ENCODE data around the gene FAM114A1. TPM values are rescaled to one million over a fixed set of nuclear protein-coding genes. Genes with fewer than 3 reads are reported as not detected.

FAM114A1 gene
- total and polyA plus RNA-seq, 12 donors, result 8.0 to 35.5 (median 16.5) TPM

DNA sequence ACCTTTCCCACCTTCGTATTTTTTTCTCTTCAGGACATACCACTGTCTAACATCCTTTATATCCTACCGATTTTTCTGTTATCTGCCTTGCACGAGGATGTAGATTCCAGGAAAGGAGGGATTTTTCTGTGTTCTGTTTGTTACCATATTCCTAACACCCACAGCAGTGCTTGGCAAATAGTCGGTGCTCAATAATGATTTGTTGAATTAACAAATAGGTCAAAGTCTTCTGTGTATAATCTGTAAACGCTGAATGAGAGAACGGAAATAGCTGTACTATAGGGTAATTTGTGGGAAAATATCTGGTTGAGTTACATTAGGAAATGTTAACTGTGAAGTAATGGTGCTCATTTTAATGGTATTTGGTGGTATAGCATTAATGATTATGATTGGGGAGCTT is 83.1 kb downstream of the FAM114A1 start:
- no peak for TF ChIP-seq CTCF (IDR thresholded peaks at IDR 0.05)
- H3K4me1 ChIP-seq, result peaks cover 0 to 19% (median 0%) of the 10 kb centered on the region in 9 donors
- H3K27ac ChIP-seq, result no peak overlapping the region
- H3K9me3 ChIP-seq, result no peaks in the 10 kb centered on the region
- H3K36me3 ChIP-seq, result peaks cover 0 to 5% (median 0%) of the 10 kb centered on the region in 9 donors
- peaks cover 0 to 7% (median 0%) of the 10 kb centered on the region in 7 donors for H3K27me3 ChIP-seq
- no peak overlapping the region for H3K4me3 ChIP-seq
- ATAC-seq (no peak), DNase-seq (no peak)
- intact Hi-C loops (cut with DNase I), result no loop called here
- 67 to 71% methylated on average over 6 of the region's 6 CpGs for WGBS, 2 donors

DNA sequence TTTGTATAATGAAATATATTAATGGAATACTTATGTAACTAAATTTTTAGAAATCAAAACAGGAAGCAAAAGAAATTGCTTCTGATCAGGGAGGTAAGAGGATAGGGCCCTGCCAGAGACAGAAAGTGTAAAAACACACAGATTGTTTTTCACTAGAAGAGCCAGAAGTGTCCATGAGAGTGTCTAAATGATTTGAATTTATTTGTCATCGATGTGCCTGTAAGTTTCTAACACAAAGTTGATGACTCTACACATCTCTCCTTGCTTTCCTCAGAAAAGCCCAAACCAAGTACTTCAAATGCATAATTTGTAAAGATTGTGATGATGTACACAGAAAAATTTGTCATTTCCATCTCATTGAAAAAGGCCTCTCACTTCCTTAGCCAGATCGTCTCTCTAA is 84.0 kb downstream of the FAM114A1 start:
- Histone ChIP-seq H3K27ac (no peak overlapping the region), H3K9me3 (no peaks in the 10 kb centered on the region), H3K4me3 (no peak overlapping the region), H3K4me1 (peaks cover 0 to 19% (median 0%) of the 10 kb centered on the region in 9 donors), H3K27me3 (peaks cover 0 to 7% (median 0%) of the 10 kb centered on the region in 7 donors), H3K36me3 (no peaks in the 10 kb centered on the region)
- no peak for ATAC-seq
- no peak for TF ChIP-seq CTCF (IDR thresholded peaks at IDR 0.05)
- DNase-seq, result no peak
- intact Hi-C loops (cut with DNase I), result no loop called here
- WGBS, 2 donors, result 73 to 82% methylated on average over 2 of the region's 2 CpGs

- peaks cover 0 to 7% (median 0%) of the 10 kb centered on the region in 7 donors for H3K27me3 ChIP-seq
- no peak overlapping the region for H3K27ac ChIP-seq
- WGBS, 2 donors, result 0 to 91% methylated on average over 1 of the region's 1 CpG
- no peaks in the 10 kb centered on the region for H3K36me3 ChIP-seq
- no peak overlapping the region for H3K4me3 ChIP-seq
- ATAC-seq, result no peak
- no peak for TF ChIP-seq CTCF (IDR thresholded peaks at IDR 0.05)
- no peaks in the 10 kb centered on the region for H3K9me3 ChIP-seq
- DNase-seq, result no peak
- intact Hi-C loops (cut with DNase I), result no loop called here
- peaks cover 0 to 19% (median 0%) of the 10 kb centered on the region in 9 donors for H3K4me1 ChIP-seq
These were observed 84.4 kb downstream of the FAM114A1 start for GRCh38 chr4:38952017-38952416.

GRCh38 chr4:38954727-38955126 is 87.1 kb downstream of the FAM114A1 start:
- H3K9me3 ChIP-seq, result no peaks in the 10 kb centered on the region
- TF ChIP-seq CTCF (IDR thresholded peaks at IDR 0.05), result no peak
- H3K27ac ChIP-seq, result no peak overlapping the region
- H3K4me1 ChIP-seq, result peaks cover 0 to 4% (median 0%) of the 10 kb centered on the region in 9 donors
- no peaks in the 10 kb centered on the region for H3K36me3 ChIP-seq
- no peak overlapping the region for H3K4me3 ChIP-seq
- no peak for DNase-seq
- intact Hi-C loops (cut with DNase I), result no loop called here
- no peak for ATAC-seq
- H3K27me3 ChIP-seq, result peaks cover 0 to 7% (median 0%) of the 10 kb centered on the region in 7 donors
